ENCODE results near the gene PRCD.

Gene PRCD

DNA sequence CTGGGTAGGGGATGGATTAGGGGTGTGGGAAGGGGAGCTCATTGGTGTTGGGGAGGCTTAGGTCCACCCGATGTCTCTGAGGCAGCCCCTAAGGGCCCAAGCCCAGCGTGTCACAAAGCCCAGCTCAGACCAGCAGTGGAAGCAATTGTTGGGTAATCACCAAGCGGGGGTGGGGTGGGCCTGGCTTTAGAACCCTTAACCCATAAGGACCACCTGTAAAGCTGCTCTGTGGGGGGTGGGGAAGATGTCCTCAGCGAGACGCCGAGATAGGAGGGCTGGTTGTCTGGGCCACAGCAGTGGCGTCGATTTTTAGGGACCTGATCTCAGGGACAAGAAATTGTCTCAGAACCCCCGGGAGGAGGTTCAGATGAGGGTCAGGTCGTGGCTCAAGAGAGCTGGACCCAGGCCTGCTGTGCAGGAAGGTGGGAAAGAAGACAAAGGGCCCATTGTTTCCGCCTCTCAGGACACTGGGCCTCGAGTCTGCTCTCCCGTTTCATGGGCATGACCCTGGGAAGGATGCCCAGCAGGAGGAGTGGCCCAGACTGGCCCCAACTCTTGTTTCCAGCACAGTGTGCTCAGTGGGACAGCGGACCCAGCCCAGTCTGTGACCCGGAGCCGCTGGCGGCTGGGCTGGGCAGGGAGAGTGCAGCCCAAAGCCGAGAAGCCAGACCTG, 29.9 kb downstream of the PRCD start:
- H3K4me3 ChIP-seq (ENCODE audit: low read depth, low read length), result no peak overlapping the region
- TF ChIP-seq, protein P1, sequence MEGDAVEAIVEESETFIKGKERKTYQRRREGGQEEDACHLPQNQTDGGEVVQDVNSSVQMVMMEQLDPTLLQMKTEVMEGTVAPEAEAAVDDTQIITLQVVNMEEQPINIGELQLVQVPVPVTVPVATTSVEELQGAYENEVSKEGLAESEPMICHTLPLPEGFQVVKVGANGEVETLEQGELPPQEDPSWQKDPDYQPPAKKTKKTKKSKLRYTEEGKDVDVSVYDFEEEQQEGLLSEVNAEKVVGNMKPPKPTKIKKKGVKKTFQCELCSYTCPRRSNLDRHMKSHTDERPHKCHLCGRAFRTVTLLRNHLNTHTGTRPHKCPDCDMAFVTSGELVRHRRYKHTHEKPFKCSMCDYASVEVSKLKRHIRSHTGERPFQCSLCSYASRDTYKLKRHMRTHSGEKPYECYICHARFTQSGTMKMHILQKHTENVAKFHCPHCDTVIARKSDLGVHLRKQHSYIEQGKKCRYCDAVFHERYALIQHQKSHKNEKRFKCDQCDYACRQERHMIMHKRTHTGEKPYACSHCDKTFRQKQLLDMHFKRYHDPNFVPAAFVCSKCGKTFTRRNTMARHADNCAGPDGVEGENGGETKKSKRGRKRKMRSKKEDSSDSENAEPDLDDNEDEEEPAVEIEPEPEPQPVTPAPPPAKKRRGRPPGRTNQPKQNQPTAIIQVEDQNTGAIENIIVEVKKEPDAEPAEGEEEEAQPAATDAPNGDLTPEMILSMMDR (IDR thresholded peaks at IDR 0.05; ENCODE audit: low read depth, low read length), result no peak

DNA sequence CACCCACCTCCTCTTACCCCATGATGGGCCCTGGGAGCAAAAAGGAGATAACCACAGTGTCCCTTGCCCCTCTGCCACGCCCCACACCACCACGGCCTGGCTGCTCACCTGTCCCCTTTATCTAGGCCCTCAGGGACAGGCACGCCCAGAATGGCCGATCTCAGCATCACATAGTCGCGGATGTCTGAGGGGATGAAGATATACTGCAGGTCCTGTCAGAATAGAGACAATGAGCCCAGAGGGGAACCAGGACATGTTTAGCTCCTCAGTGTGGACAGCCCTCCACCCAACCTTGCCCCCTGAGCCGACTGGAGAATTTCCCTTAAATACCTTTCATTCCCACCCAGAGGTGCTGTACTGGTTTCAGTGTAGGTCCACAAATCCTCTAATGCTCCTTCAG, 30.6 kb downstream of the PRCD start:
- no peak overlapping the region for H3K4me3 ChIP-seq (ENCODE audit: low read depth, low read length)
- TF ChIP-seq, protein P1 (IDR thresholded peaks at IDR 0.05; ENCODE audit: low read depth, low read length), result no peak

GRCh38 chr17:76570877-76571471, 31.1 kb downstream of the PRCD start:
- TF ChIP-seq, protein P1 (IDR thresholded peaks at IDR 0.05; ENCODE audit: low read depth, low read length), result no peak
- H3K4me3 ChIP-seq (ENCODE audit: low read depth, low read length), result no peak overlapping the region

DNA sequence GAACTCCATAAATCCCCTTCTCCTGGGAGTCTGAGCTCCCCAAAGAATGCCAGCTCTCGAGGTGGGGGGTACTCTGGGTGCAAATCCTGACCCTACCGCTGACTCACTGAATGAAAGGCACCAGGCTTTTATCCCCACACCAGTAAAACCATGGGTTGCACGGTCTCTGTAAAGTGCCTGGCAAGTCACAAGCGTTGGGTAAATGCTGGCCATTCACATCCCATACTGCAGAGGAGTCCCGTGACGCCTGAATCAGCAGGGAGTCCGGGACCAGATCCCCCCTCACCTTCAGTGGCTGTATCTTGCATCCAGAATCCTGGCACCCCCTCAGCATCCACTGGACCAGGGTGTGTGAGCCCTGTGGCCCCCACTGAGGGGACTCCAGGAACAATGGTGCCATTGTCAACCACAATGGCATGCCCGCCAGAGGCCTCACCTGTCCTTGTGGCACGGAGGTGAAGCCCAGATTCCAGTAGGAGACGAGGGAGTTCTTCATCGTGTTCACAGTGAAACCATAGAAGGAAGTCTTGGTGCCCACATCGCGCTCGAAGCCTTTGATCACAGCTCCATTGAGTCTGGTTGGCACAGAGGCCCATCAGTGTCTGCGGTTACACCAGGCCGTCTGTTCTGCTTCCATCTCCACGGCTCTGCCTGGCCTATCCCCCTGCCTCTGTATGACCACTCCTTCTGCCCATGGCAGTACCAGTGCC, 32.5 kb downstream of the PRCD start:
- TF ChIP-seq, protein P1 (IDR thresholded peaks at IDR 0.05; ENCODE audit: low read depth, low read length), result no peak
- H3K4me3 ChIP-seq (ENCODE audit: low read depth, low read length), result no peak overlapping the region

DNA sequence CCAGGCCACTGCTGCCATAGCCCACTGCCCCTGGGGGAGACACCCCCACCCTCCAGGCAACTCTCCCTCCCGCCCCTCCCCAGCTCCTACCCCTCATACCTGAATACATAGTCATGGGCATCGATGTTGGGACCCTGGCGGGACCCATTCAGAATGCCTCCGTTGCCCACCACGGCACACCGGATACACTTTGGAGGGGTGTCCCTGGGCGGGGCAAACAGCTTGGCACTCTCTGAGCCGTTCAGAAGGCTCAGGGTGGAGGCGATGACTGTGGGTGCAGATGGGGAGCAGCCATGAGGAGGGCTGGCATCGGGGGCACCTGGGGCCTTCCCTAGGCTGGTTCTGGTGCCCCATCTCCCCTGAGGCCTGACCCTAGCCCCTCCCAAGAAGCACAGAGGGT, 33.3 kb downstream of the PRCD start:
- no peak overlapping the region for H3K4me3 ChIP-seq (ENCODE audit: low read depth, low read length)
- TF ChIP-seq, protein P1 (IDR thresholded peaks at IDR 0.05; ENCODE audit: low read depth, low read length), result no peak

- TF ChIP-seq, protein P1 (IDR thresholded peaks at IDR 0.05; ENCODE audit: low read depth, low read length), result no peak
- H3K4me3 ChIP-seq (ENCODE audit: low read depth, low read length), result no peak overlapping the region
Measured at GRCh38 chr17:76574166-76574565, 34.3 kb downstream of the PRCD start.

DNA sequence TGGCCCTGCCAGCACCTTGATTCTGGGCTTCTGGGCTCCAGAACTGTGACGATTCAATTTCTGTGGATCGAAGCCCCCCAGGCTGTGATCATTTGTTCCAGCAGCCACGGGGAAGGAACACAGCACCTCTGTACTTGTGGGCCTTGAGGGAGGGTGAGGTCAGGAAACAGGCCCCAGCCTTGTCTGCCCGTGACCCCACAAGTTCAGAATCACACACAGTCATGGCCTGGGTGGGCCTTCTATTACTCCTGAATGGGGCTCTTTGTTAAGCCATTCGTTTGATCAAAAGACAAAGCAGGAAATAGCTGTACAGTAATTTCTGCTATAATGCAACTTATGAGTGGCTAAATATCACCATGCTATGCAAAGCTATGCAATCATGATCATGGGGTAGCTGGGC, 35.7 kb downstream of the PRCD start:
- TF ChIP-seq, protein P1 (IDR thresholded peaks at IDR 0.05; ENCODE audit: low read depth, low read length), result no peak
- H3K4me3 ChIP-seq (ENCODE audit: low read depth, low read length), result no peak overlapping the region

Measured in WI38 (cell line).